GM19328 (cell line): Measurements from ENCODE around the gene MIP.
"Not testable (repeated sequence)": the region's sequence is repeated elsewhere in the genome, so short reads cannot be mapped to it uniquely, and the experiment has no call there.

Experiments
- ATAC-seq: cut with Tn5 transposase; IDR thresholded peaks from one replicate; pipeline ENCODE4 v1.9.1; 2021; ENCODE audit warnings: mild to moderate bottlenecking, moderate library complexity; ENCODE audit not compliant: unreplicated experiment

The MIP gene

GRCh38 chr12:56468216-56469006 is 14.0 kb upstream of the MIP start, which contains the start of gene SPRYD4:
SPRYD4 (plus strand) TSS chr12:56468578; CDS start chr12:56468592, 14 bp downstream.
- ATAC-seq: peak; percentile 93

GRCh38 chr12:56462565-56462964 is 8.1 kb upstream of the MIP start:
- no peak for ATAC-seq

DNA sequence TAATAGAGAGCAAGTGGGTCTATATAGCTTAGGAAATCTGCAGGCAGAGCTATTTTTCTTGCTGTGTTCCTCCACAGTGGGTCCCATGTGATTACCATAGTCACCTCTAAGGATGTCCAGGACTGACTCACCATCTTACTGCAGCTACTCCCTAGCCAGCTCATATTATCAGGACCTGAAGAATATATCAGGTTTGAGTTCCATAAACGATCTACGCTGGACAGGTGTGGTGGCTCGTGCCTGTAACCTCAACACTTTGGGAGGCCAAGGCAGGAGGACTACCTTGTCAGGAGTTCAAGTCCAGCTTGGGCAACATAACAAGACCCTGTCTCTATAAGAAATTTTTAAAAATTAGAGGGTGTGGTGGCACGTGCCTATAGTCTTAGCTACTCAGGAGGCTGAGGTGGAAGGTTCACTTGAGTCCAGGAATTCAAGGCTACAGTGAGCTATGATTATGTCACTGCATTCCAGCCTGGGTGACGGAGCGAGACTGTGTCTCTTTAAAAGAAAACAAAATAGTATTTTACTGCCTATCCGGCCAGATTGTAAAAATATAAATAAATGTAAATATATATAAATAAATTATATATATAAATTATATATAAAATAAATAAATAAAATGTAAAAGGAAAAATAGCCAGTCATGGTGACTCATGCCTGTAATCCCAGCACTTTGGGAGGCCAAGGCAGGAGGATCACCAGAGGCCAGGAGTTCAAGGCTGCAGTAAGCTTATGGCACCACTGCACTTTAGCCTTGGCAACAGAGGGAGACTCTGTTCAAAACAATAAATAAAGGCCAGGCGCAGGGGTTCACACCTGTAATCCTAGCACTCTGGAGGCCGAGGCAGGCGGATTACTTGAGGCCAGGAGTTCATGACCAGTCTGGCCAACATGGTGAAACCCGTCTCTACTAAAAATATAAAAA is 7.0 kb upstream of the MIP start:
- no peak for ATAC-seq

DNA sequence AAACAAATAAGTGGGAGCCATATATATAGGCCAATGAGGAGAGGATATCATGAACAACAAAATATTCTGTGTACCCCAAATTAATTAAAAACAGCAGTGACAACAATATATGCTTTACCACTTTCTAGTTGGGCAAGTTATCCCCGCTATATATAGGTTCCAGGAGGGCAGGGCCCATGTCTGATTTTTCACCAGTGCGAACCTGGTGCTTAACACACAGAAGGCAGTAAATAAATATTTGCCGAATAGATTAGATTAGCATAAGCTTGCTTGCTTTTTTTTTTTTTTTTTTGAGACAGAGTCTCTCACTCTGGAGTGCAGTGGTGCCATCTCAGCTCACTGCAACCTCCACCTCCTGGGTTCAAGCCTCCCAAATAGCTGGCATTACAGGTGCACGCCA is 3.4 kb upstream of the MIP start:
- ATAC-seq: no peak

- ATAC-seq: no peak
These were observed 3.3 kb downstream of the MIP start for GRCh38 chr12:56451147-56451546.

- ATAC-seq: no peak
These were observed 4.2 kb downstream of the MIP start for GRCh38 chr12:56450241-56450640.

GRCh38 chr12:56449622-56449984 is 4.9 kb downstream of the MIP start:
- ATAC-seq: no peak

- peak; percentile 94 for ATAC-seq
These were observed 5.4 kb downstream of the MIP start, which contains the start of gene TIMELESS for GRCh38 chr12:56448860-56449621. TIMELESS (minus strand) TSS chr12:56449426; CDS start chr12:56434170, 15,256 bp downstream.

DNA sequence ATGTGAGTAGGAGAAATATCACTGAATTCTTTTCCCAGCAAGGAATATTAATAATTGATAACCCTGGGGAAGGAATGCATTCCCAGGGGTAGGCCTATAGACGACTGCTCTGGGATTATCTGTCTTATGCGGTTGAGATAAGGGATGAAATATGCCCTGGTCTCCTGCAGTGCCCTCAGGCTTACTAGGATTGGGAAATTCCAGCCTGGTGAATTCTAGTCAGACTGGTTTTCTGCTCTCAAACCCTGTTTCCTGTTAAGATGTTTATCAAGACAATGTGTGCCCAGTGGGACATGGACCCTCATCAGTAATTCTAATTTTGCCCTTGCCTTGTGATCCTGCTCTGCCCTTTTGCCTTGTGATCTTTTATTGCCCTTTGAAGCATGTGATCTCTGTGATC is 11.2 kb downstream of the MIP start:
- ATAC-seq: not testable (repeated sequence)

GRCh38 chr12:56437430-56438176 is 16.9 kb downstream of the MIP start:
- no peak for ATAC-seq

DNA sequence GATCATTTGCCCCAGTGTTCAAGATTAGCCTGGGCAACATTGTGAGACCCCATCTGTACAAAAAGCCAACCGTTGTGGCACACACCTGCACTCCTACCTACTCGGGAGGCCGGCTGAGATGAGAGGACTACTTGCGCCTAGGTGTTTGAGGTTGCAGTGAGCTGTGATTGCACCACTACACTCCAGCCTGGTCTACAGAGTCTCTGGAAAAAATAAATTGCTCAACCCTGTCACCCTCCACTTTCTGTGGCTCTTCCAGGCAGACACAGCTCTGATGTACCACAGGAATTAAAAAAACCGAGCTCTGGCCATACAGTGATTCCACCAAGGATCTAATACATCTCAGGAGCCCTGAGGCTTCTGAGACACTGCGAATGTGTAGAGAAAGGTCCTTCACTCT is 19.6 kb downstream of the MIP start:
- no peak for ATAC-seq

GRCh38 chr12:56431850-56432249 is 22.6 kb downstream of the MIP start:
- no peak for ATAC-seq

DNA sequence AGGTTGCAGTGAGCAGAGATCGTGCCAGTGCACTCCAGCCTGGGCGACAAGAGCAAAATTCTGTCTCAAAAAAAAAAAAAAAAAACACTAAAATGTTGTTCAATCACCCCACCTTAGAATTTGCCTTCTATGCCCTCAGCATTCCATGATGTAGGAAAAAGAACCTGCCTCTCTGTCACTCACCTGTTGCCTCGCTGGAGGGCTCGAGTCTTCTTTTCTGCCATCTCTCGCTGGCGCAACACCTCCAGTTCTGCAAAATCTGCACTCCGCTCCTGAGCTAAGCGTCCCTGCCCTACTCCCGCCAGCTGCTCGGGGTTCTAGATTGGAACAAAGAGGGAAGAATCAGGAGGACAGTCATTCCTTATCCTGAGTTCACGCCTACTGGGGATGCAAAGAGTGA is 23.2 kb downstream of the MIP start:
- no peak for ATAC-seq

- ATAC-seq: no peak
These were observed 28.5 kb downstream of the MIP start for GRCh38 chr12:56425940-56426438.

GRCh38 chr12:56425193-56425592 is 29.3 kb downstream of the MIP start:
- ATAC-seq: no peak

DNA sequence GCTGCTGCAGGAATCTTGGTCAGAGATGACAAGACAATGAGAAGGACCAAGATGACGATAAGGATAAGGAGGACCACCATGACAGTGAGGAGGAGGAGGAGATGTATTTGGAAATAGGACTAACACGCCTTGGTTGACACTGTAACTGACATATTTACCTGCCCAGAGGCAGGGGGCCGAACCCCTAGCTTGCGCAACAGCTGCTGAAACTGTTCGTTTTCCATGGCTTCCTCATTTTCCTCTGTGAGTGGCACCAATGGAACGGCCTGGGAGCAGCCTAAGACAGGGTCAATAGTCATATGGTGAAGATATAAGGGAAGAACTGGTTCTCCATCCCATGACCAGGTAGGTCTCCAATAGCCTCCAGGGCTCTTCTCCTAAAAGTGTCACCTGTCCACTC is 34.0 kb downstream of the MIP start:
- no peak for ATAC-seq

DNA sequence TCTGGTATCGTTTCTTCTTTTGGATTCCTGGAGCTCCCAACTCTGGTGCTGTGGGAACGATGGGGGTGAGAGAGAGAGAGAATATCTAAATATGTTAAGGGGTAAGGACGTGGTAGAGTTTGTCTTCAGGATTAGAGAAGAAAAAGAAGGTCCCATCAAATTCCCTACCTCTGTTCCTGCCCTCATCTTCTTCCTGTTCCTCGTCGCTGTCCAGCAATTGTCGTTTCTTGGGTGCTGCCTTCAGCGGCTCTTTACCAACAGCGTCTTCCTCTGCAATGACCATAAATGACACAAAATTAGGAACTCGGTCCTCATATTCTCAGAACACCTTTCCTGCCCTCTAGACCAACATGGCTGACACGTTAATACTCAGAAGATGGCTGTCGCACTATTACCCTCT is 36.7 kb downstream of the MIP start:
- no peak for ATAC-seq

GRCh38 chr12:56414401-56414800 is 40.1 kb downstream of the MIP start:
- no peak for ATAC-seq

DNA sequence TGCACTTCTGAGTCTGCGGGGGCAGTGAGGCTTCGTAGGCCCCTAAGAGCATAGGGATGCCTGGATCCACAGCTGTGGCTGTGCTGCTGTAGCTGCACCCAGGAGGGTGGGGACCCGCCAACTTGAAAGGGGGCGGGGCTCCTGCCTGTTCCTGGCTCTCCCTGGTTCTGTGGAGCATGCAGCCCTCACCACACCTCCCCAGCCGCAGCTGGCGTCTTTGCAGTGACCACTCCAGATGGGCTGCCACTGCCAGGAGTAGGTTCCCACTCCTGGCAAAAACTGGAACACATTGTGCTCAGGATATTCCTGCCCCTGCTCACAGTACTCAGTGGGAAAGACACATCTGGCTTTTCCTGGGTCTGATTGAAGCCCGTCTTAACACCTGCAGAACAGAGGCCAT is 41.1 kb downstream of the MIP start:
- ATAC-seq: no peak
